Breast epithelium (tissue), 3 donors: Measurements from ENCODE around the gene TRIO.

Source experiments
- POLR2A ChIP-seq: fragments of 450-650 bp; IDR thresholded peaks from one replicate; pipeline ENCODE4 v1.6.1; 2016; ENCODE audit warnings: antibody characterized with exemption, mild to moderate bottlenecking, moderate library complexity
- TF ChIP-seq, protein P1 (sequence below), 3 donors: fragments of 450-650 bp; IDR thresholded peaks; one replicate each; pipeline ENCODE4 v1.5.1; 2016 to 2017; ENCODE audit warnings: antibody characterized with exemption in 3 of 3, mild to moderate bottlenecking in 3 of 3, moderate library complexity in 3 of 3

DNA sequence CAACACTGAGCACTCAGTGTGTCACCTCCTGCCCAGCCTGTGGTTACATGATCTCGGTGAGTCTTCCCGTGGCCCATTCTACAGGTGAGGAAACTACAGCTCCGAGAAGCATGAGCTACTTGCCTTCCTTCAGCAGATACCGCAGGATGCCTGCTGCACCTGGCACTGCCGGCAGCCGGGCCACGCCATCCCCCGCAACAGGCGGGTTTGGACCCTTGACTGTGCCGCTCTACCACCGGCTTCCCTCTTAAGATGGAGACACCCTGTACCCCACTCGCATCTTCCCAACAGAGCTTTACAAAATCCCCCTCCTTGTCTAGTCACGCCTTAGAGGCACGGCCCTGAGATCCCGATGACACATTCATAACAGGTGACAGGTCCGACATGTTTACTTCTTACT, 363.5 kb downstream of the TRIO start:
- TF ChIP-seq, protein P1, sequence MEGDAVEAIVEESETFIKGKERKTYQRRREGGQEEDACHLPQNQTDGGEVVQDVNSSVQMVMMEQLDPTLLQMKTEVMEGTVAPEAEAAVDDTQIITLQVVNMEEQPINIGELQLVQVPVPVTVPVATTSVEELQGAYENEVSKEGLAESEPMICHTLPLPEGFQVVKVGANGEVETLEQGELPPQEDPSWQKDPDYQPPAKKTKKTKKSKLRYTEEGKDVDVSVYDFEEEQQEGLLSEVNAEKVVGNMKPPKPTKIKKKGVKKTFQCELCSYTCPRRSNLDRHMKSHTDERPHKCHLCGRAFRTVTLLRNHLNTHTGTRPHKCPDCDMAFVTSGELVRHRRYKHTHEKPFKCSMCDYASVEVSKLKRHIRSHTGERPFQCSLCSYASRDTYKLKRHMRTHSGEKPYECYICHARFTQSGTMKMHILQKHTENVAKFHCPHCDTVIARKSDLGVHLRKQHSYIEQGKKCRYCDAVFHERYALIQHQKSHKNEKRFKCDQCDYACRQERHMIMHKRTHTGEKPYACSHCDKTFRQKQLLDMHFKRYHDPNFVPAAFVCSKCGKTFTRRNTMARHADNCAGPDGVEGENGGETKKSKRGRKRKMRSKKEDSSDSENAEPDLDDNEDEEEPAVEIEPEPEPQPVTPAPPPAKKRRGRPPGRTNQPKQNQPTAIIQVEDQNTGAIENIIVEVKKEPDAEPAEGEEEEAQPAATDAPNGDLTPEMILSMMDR (IDR thresholded peaks at IDR 0.05), result no peak
- no peak for TF ChIP-seq POLR2A
